ACC112 (cell line): Measurements from ENCODE around the gene FARSA.
"Not testable (repeated sequence)": the region's sequence is repeated elsewhere in the genome, so short reads cannot be mapped to it uniquely, and the experiment has no call there.

Source experiments
- H2AFZ ChIP-seq: fragments of 200-600 bp; sonication (generic); one replicate; pipeline ENCODE4 v1.6.0; 2017; ENCODE audit warnings: antibody characterized with exemption, low read length; ENCODE audit not compliant: unreplicated experiment
- H3K27ac ChIP-seq: fragments of 200-600 bp; sonication (generic); 2 replicates; pipeline ENCODE4 v1.5.1; 2014; ENCODE audit warnings: low read depth, mild to moderate bottlenecking, antibody characterized with exemption, low read length, moderate library complexity
- H3K27me3 ChIP-seq: fragments of 200-600 bp; sonication (generic); 2 replicates; pipeline ENCODE4 v1.6.1; 2014; ENCODE audit warnings: mild to moderate bottlenecking, antibody characterized with exemption, low read length, moderate library complexity, mixed read lengths; ENCODE audit not compliant: insufficient read depth
- H3K36me3 ChIP-seq: fragments of 200-600 bp; sonication (generic); 2 replicates; pipeline ENCODE4 v1.6.1; 2016; ENCODE audit warnings: mild to moderate bottlenecking, antibody characterized with exemption, low read length, moderate library complexity, mixed read lengths; ENCODE audit not compliant: insufficient read depth
- H3K4me1 ChIP-seq: fragments of 200-600 bp; sonication (generic); one replicate; pipeline ENCODE4 v1.6.1; 2016; ENCODE audit warnings: low read length, mixed read lengths; ENCODE audit not compliant: insufficient read depth, unreplicated experiment, control insufficient read depth
- H3K4me3 ChIP-seq: fragments of 200-600 bp; sonication (generic); 2 replicates; pipeline ENCODE4 v1.5.1; 2014; ENCODE audit warnings: mild to moderate bottlenecking, low read depth, low read length
- H3K79me2 ChIP-seq: fragments of 200-600 bp; sonication (generic); one replicate; pipeline ENCODE4 v1.6.0; 2016; ENCODE audit warnings: low read length; ENCODE audit not compliant: control insufficient read depth, unreplicated experiment, insufficient read depth

The FARSA gene

GRCh38 chr19:12935071-12935470 is 1.6 kb upstream of the FARSA start:
- Histone ChIP-seq H3K27me3 (no peaks in the 10 kb centered on the region), H3K79me2 (peaks cover 47% of the 10 kb centered on the region), H3K4me3 (no peak overlapping the region), H2AFZ (no peak overlapping the region), H3K4me1 (peaks cover 13% of the 10 kb centered on the region), H3K27ac (no peak overlapping the region), H3K36me3 (peaks cover 14% of the 10 kb centered on the region)

- Histone ChIP-seq H3K4me1 (peaks cover 9% of the 10 kb centered on the region), H3K27me3 (no peaks in the 10 kb centered on the region), H3K36me3 (peaks cover 4% of the 10 kb centered on the region; the same call in 1 of the 2 replicates), H3K79me2 (peaks cover 30% of the 10 kb centered on the region), H2AFZ (peak overlapping the region; percentile 85), H3K4me3 (peak overlapping the region; percentile 95), H3K27ac (peak overlapping the region; percentile 30; the same call in 1 of the 2 replicates)
Observed at GRCh38 chr19:12932392-12933286, 872 bp downstream of the FARSA start.

- H3K36me3 ChIP-seq, result peaks cover 11% of the 10 kb centered on the region; the same call in 1 of the 2 replicates
- H3K27ac ChIP-seq, result no peak overlapping the region
- H3K79me2 ChIP-seq, result peaks cover 30% of the 10 kb centered on the region
Observed at GRCh38 chr19:12930002-12930645, 3.4 kb downstream of the FARSA start.

GRCh38 chr19:12924621-12925310 is 8.7 kb downstream of the FARSA start:
- Histone ChIP-seq H3K4me1 (no peaks in the 10 kb centered on the region), H2AFZ (no peak overlapping the region), H3K4me3 (no peak overlapping the region), H3K36me3 (peaks cover 11% of the 10 kb centered on the region; the same call in 1 of the 2 replicates), H3K79me2 (no peaks in the 10 kb centered on the region), H3K27ac (no peak overlapping the region), H3K27me3 (no peaks in the 10 kb centered on the region)

More at GRCh38 chr19:12930002-12930645, 3.4 kb downstream of the FARSA start:
- Histone ChIP-seq H2AFZ (no peak overlapping the region), H3K4me1 (peaks cover 3% of the 10 kb centered on the region), H3K4me3 (no peak overlapping the region), H3K27me3 (no peaks in the 10 kb centered on the region)

- Histone ChIP-seq H2AFZ (no peak overlapping the region), H3K36me3 (peaks cover 11% of the 10 kb centered on the region; the same call in 1 of the 2 replicates), H3K79me2 (no peaks in the 10 kb centered on the region), H3K4me3 (no peak overlapping the region), H3K27ac (no peak overlapping the region), H3K4me1 (no peaks in the 10 kb centered on the region), H3K27me3 (no peaks in the 10 kb centered on the region)
Observed at GRCh38 chr19:12922959-12923358, 10.6 kb downstream of the FARSA start.

- Histone ChIP-seq H3K36me3 (peaks cover 4% of the 10 kb centered on the region; the same call in 1 of the 2 replicates), H3K27me3 (no peaks in the 10 kb centered on the region), H3K79me2 (no peaks in the 10 kb centered on the region), H2AFZ (no peak overlapping the region), H3K4me3 (no peak overlapping the region), H3K4me1 (no peaks in the 10 kb centered on the region), H3K27ac (no peak overlapping the region)
Observed at GRCh38 chr19:12921047-12921446, 12.5 kb downstream of the FARSA start.

- Histone ChIP-seq H3K4me3 (no peak overlapping the region), H3K79me2 (no peaks in the 10 kb centered on the region), H3K4me1 (no peaks in the 10 kb centered on the region), H3K27me3 (no peaks in the 10 kb centered on the region), H3K36me3 (no peaks in the 10 kb centered on the region), H3K27ac (no peak overlapping the region), H2AFZ (no peak overlapping the region)
Observed at GRCh38 chr19:12918253-12918652, 15.3 kb downstream of the FARSA start.

GRCh38 chr19:12915860-12916259 is 17.7 kb downstream of the FARSA start:
- not testable (repeated sequence) for H3K27ac ChIP-seq, H3K4me3 ChIP-seq, H3K27me3 ChIP-seq, H2AFZ ChIP-seq, H3K36me3 ChIP-seq, H3K4me1 ChIP-seq, H3K79me2 ChIP-seq

- H2AFZ ChIP-seq, result no peak overlapping the region
- no peak overlapping the region for H3K4me3 ChIP-seq
- no peaks in the 10 kb centered on the region for H3K4me1 ChIP-seq
- no peak overlapping the region for H3K27ac ChIP-seq
- H3K79me2 ChIP-seq, result no peaks in the 10 kb centered on the region
- no peaks in the 10 kb centered on the region for H3K27me3 ChIP-seq
- H3K36me3 ChIP-seq, result no peaks in the 10 kb centered on the region
Observed at GRCh38 chr19:12913851-12914690, 19.4 kb downstream of the FARSA start.

- Histone ChIP-seq H3K27me3 (no peaks in the 10 kb centered on the region), H3K4me1 (no peaks in the 10 kb centered on the region), H2AFZ (no peak overlapping the region), H3K36me3 (no peaks in the 10 kb centered on the region), H3K27ac (no peak overlapping the region), H3K4me3 (no peak overlapping the region), H3K79me2 (no peaks in the 10 kb centered on the region)
Observed at GRCh38 chr19:12913011-12913561, 20.4 kb downstream of the FARSA start.
